Tibial nerve (tissue), 4 donors: ENCODE data around the gene CPSF2. TPM values are rescaled to one million over a fixed set of nuclear protein-coding genes. Genes with fewer than 3 reads are reported as not detected.
A peak's percentile ranks its signal among the peaks of the same experiment; 100 is the strongest.

Experiments
- DNase-seq, 2 donors: peaks; one replicate each; pipeline ENCODE4 v3.0.0-alpha.2; 2019; ENCODE audit warnings: low spot score in 2 of 2
- H3K27ac ChIP-seq, 4 donors: fragments of 200-600 bp; sonication (generic) in 3 of 4; one replicate each; pipeline ENCODE4 v1.5.1; 2017 to 2019; ENCODE audit warnings: mild to moderate bottlenecking in 1 of 4
- H3K27me3 ChIP-seq, 2 donors: fragments of 200-600 bp; sonication (generic) in 1 of 2; one replicate each; pipeline versions ENCODE4 v1.5.1 to v1.6.0; 2017 to 2019
- H3K36me3 ChIP-seq, 3 donors: fragments of 200-600 bp; sonication (generic); one replicate each; pipeline ENCODE4 v1.5.1; 2018 to 2019
- H3K4me1 ChIP-seq, 4 donors: fragments of 200-600 bp; sonication (generic) in 3 of 4; one replicate each; pipeline ENCODE4 v1.5.1; 2017 to 2019
- H3K4me3 ChIP-seq, 4 donors: fragments of 200-600 bp; sonication (generic) in 3 of 4; one replicate each; pipeline ENCODE4 v1.5.1; 2017 to 2019; ENCODE audit warnings: mild to moderate bottlenecking in 1 of 4, moderate library complexity in 1 of 4
- H3K9me3 ChIP-seq, 4 donors: fragments of 200-600 bp; sonication (generic) in 3 of 4; one replicate each; pipeline ENCODE4 v1.5.1; 2017 to 2019
- CTCF ChIP-seq, 5 experiments: fragments of 200-600 bp in 3 of 5; fragments of 450-650 bp in 2 of 5; sonication (generic) in 3 of 5; IDR thresholded peaks; one replicate each; pipeline ENCODE4 v1.5.1; 2016 to 2019; ENCODE audit warnings: antibody characterized with exemption in 5 of 5, mild to moderate bottlenecking in 3 of 5, moderate library complexity in 2 of 5
- EP300 ChIP-seq, 2 donors: sonication (generic); formaldehyde crosslinking; IDR thresholded peaks; one replicate each; pipeline ENCODE4 v1.6.1; 2017; ENCODE audit warnings: antibody characterized with exemption in 2 of 2, mild to moderate bottlenecking in 1 of 2
- POLR2A ChIP-seq, 2 donors: fragments of 450-650 bp; IDR thresholded peaks; one replicate each; pipeline ENCODE4 v1.6.1; 2017; ENCODE audit warnings: antibody characterized with exemption in 2 of 2, mild to moderate bottlenecking in 2 of 2, moderate library complexity in 2 of 2
- WGBS, 2 donors: methylation state at CpG; one replicate each; pipeline ENCODE4 v1.1.5; 2018; 5-methylcytosine and 5-hydroxymethylcytosine counted together
- total RNA-seq, 4 donors: library from RNA; depleted of rRNA; stranded (reverse); fragments of >200 nt; gene quantifications; one replicate each; pipeline ENCODE4 v1.1.0, GENCODE V29; 2016

Gene CPSF2
- total RNA-seq, 4 donors from 2014 or later, result 24.9 to 33.0 (median 31.4) TPM

- Histone ChIP-seq H3K4me3 (peak overlapping the region; percentile 77 to 97 (median 84)), H3K9me3 (no peaks in the 10 kb centered on the region), H3K27ac (peak overlapping the region; percentile 87 to 96 (median 92)), H3K36me3 (peaks cover 0 to 29% (median 0%) of the 10 kb centered on the region in 3 donors), H3K27me3 (no peaks in the 10 kb centered on the region), H3K4me1 (peaks cover 0 to 56% (median 25%) of the 10 kb centered on the region in 4 donors)
- no peak for DNase-seq
- no peak for TF ChIP-seq CTCF (IDR thresholded peaks at IDR 0.05)
- no peak for TF ChIP-seq POLR2A (IDR thresholded peaks at IDR 0.05)
- TF ChIP-seq EP300 (IDR thresholded peaks at IDR 0.05), result no peak
- WGBS, 2 donors, result 33 to 36% methylated on average over 9 of the region's 9 CpGs
Measured at GRCh38 chr14:92122761-92123160, 992 bp downstream of the CPSF2 start.

GRCh38 chr14:92134456-92134855 is 12.7 kb downstream of the CPSF2 start:
- 70 to 82% methylated on average over 1 of the region's 1 CpG for WGBS, 2 donors
- peaks cover 0 to 78% (median 17%) of the 10 kb centered on the region in 3 donors for H3K36me3 ChIP-seq
- peaks cover 0 to 4% (median 0%) of the 10 kb centered on the region in 4 donors for H3K4me1 ChIP-seq
- TF ChIP-seq POLR2A (IDR thresholded peaks at IDR 0.05), result no peak
- TF ChIP-seq CTCF (IDR thresholded peaks at IDR 0.05), result no peak
- TF ChIP-seq EP300 (IDR thresholded peaks at IDR 0.05), result no peak
- no peak overlapping the region for H3K27ac ChIP-seq
- no peak overlapping the region for H3K4me3 ChIP-seq
- no peaks in the 10 kb centered on the region for H3K27me3 ChIP-seq
- DNase-seq, result no peak
- H3K9me3 ChIP-seq, result no peaks in the 10 kb centered on the region

- H3K27me3 ChIP-seq, result no peaks in the 10 kb centered on the region
- whole genome bisulfite sequencing, 2 donors, result 18 to 23% methylated on average over 1 of the region's 1 CpG
- TF ChIP-seq EP300 (IDR thresholded peaks at IDR 0.05), result no peak
- no peak for TF ChIP-seq POLR2A (IDR thresholded peaks at IDR 0.05)
- TF ChIP-seq CTCF (IDR thresholded peaks at IDR 0.05), result peak; percentile 32 to 54 (median 38)
- peaks cover 0 to 81% (median 17%) of the 10 kb centered on the region in 3 donors for H3K36me3 ChIP-seq
- no peak overlapping the region for H3K27ac ChIP-seq
- peaks cover 0 to 4% (median 0%) of the 10 kb centered on the region in 4 donors for H3K4me1 ChIP-seq
- no peak overlapping the region for H3K4me3 ChIP-seq
- no peaks in the 10 kb centered on the region for H3K9me3 ChIP-seq
- DNase-seq, result no peak
Measured at GRCh38 chr14:92135269-92135668, 13.5 kb downstream of the CPSF2 start.

- no peak for TF ChIP-seq POLR2A (IDR thresholded peaks at IDR 0.05)
- Histone ChIP-seq H3K9me3 (no peaks in the 10 kb centered on the region), H3K36me3 (peaks cover 0 to 96% (median 19%) of the 10 kb centered on the region in 3 donors), H3K4me1 (no peaks in the 10 kb centered on the region), H3K27me3 (no peaks in the 10 kb centered on the region), H3K27ac (no peak overlapping the region), H3K4me3 (no peak overlapping the region)
- no peak for DNase-seq
- 55 to 62% methylated on average over 4 of the region's 4 CpGs for WGBS, 2 donors
Measured at GRCh38 chr14:92143309-92143708, 21.5 kb downstream of the CPSF2 start.

GRCh38 chr14:92143962-92144361 is 22.2 kb downstream of the CPSF2 start:
- Histone ChIP-seq H3K36me3 (peaks cover 0 to 96% (median 16%) of the 10 kb centered on the region in 3 donors), H3K27ac (no peak overlapping the region), H3K4me1 (no peaks in the 10 kb centered on the region), H3K4me3 (no peak overlapping the region), H3K27me3 (no peaks in the 10 kb centered on the region), H3K9me3 (no peaks in the 10 kb centered on the region)
- 80 to 90% methylated on average over 3 of the region's 3 CpGs for WGBS, 2 donors
- DNase-seq, result no peak
- TF ChIP-seq EP300 (IDR thresholded peaks at IDR 0.05), result no peak
- TF ChIP-seq POLR2A (IDR thresholded peaks at IDR 0.05), result no peak
- no peak for TF ChIP-seq CTCF (IDR thresholded peaks at IDR 0.05)

DNA sequence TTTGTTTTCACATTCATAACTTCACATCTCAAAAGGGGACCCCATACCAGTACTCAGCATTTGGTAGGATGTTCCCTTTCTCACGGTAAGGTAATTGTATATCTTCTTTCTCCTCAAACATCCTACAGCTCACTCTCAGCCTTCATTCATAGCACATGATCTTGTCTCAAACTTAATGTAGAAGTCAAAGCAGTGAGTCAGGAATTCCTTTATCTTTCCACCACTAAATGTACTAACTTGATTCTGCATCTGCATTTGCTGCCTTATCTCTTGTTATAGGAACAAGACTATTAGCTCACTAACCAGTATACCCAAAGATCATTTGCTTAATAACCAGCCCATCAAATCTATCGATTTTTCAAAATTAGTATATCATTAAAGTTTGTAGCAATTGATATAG is 22.9 kb downstream of the CPSF2 start:
- no peak overlapping the region for H3K27ac ChIP-seq
- H3K9me3 ChIP-seq, result no peaks in the 10 kb centered on the region
- WGBS, 2 donors, result 82 to 88% methylated on average over 2 of the region's 2 CpGs
- H3K4me1 ChIP-seq, result no peaks in the 10 kb centered on the region
- no peak for DNase-seq
- no peak overlapping the region for H3K4me3 ChIP-seq
- H3K27me3 ChIP-seq, result no peaks in the 10 kb centered on the region
- TF ChIP-seq POLR2A (IDR thresholded peaks at IDR 0.05) (no peak), EP300 (IDR thresholded peaks at IDR 0.05) (no peak)
- peaks cover 0 to 96% (median 20%) of the 10 kb centered on the region in 3 donors for H3K36me3 ChIP-seq
